ENCODE measurements around the gene COQ8B. TPM values are rescaled to one million over a fixed set of nuclear protein-coding genes. Genes with fewer than 3 reads are reported as not detected.

Gene COQ8B
- total RNA-seq, 1 donor from 2014 or later: 26.4 TPM

- no peaks in the 10 kb centered on the region for H3K9me3 Mint-ChIP-seq (ENCODE audit: unreplicated experiment)
- peak overlapping the region; percentile 57 for H3K27ac Mint-ChIP-seq (ENCODE audit: unreplicated experiment)
- H3K4me1 Mint-ChIP-seq (ENCODE audit: unreplicated experiment): peaks cover 26% of the 10 kb centered on the region
- peaks cover 20% of the 10 kb centered on the region for H3K36me3 Mint-ChIP-seq (ENCODE audit: low read depth, unreplicated experiment)
- no peak for TF ChIP-seq CTCF (IDR thresholded peaks at IDR 0.05; ENCODE audit: unreplicated experiment)
- H3K4me3 Mint-ChIP-seq (ENCODE audit: unreplicated experiment): peak overlapping the region; percentile 87
- peaks cover 11% of the 10 kb centered on the region for H3K27me3 Mint-ChIP-seq (ENCODE audit: unreplicated experiment)
- DNase-seq (ENCODE audit: low spot score): peak; percentile 31
These were observed 2.2 kb upstream of the COQ8B start for GRCh38 chr19:40718774-40719391.

- Mint-ChIP-seq H3K9me3 (ENCODE audit: unreplicated experiment) (no peaks in the 10 kb centered on the region), H3K4me3 (ENCODE audit: unreplicated experiment) (peak overlapping the region; percentile 87), H3K36me3 (ENCODE audit: low read depth, unreplicated experiment) (peaks cover 16% of the 10 kb centered on the region), H3K4me1 (ENCODE audit: unreplicated experiment) (peaks cover 26% of the 10 kb centered on the region), H3K27ac (ENCODE audit: unreplicated experiment) (peak overlapping the region; percentile 72), H3K27me3 (ENCODE audit: unreplicated experiment) (peaks cover 13% of the 10 kb centered on the region)
- DNase-seq (ENCODE audit: low spot score): no peak
- TF ChIP-seq CTCF (IDR thresholded peaks at IDR 0.05; ENCODE audit: unreplicated experiment): no peak
These were observed 1.4 kb upstream of the COQ8B start for GRCh38 chr19:40717880-40718773.

- H3K36me3 Mint-ChIP-seq (ENCODE audit: low read depth, unreplicated experiment): peaks cover 13% of the 10 kb centered on the region
- peaks cover 26% of the 10 kb centered on the region for H3K4me1 Mint-ChIP-seq (ENCODE audit: unreplicated experiment)
- no peak overlapping the region for H3K27ac Mint-ChIP-seq (ENCODE audit: unreplicated experiment)
- peaks cover 13% of the 10 kb centered on the region for H3K27me3 Mint-ChIP-seq (ENCODE audit: unreplicated experiment)
- DNase-seq (ENCODE audit: low spot score): no peak
- H3K9me3 Mint-ChIP-seq (ENCODE audit: unreplicated experiment): no peaks in the 10 kb centered on the region
- H3K4me3 Mint-ChIP-seq (ENCODE audit: unreplicated experiment): peak overlapping the region; percentile 86
- TF ChIP-seq CTCF (IDR thresholded peaks at IDR 0.05; ENCODE audit: unreplicated experiment): peak; percentile 0
These were observed 716 bp upstream of the COQ8B start for GRCh38 chr19:40717325-40717879.

- DNase-seq (ENCODE audit: low spot score): no peak
- Mint-ChIP-seq H3K27ac (ENCODE audit: unreplicated experiment) (peak overlapping the region; percentile 94), H3K36me3 (ENCODE audit: low read depth, unreplicated experiment) (peaks cover 12% of the 10 kb centered on the region), H3K4me1 (ENCODE audit: unreplicated experiment) (peaks cover 26% of the 10 kb centered on the region), H3K27me3 (ENCODE audit: unreplicated experiment) (peaks cover 13% of the 10 kb centered on the region), H3K9me3 (ENCODE audit: unreplicated experiment) (no peaks in the 10 kb centered on the region), H3K4me3 (ENCODE audit: unreplicated experiment) (peak overlapping the region; percentile 94)
- TF ChIP-seq CTCF (IDR thresholded peaks at IDR 0.05; ENCODE audit: unreplicated experiment): no peak
These were observed 630 bp downstream of the COQ8B start for GRCh38 chr19:40716031-40716481.
